ENCODE results near the gene ARV1. TPM values are rescaled to one million over a fixed set of nuclear protein-coding genes. Genes with fewer than 3 reads are reported as not detected.
"Not testable (repeated sequence)": the region's sequence is repeated elsewhere in the genome, so short reads cannot be mapped to it uniquely, and the experiment has no call there.

Gene ARV1
- total RNA-seq, 1 donor from 2014 or later = 12.9 TPM

DNA sequence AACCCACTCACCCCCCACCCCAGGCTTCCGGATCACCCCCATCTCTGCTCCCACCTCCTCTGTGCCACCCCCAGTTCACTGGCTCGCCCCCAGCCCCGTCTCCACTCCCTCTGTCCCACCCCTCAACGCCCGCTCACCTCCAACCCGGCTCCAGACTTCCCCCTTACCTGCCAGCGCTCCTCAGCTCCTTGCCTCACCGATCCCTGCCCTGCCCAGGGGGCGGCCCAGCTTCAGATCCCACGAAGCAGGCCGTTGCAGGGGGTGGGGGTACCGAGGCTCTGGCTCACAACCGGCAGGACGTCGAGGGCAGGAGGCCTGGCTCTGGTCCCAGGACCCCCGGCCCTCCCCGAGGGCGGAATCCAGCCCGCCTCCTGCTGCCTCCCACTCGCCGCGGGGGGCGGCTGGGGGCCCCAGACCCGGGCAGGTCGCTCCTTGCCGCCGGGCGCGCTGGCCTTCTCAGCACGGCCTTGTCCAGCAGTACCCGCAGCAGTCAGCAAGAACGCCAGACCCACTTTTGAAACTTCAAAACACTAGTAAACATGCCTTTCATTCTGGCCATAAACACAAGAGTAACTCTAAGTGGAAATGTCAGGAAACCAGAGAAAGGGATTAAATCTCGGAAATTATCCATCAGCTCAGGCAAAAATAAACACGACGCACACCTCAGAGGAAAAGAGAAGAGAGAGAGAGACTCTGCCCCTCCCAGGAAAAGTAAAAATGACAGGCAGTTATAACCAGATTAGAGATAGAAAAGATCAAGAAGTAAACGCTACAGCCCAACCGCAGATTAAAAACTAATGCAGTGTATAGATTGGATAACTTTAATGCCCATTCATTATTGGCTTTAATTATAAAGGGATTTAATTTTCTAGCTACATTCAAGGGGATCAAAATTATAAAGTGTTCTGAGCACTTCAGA is 62.2 kb downstream of the ARV1 start:
- DNase-seq (ENCODE audit: low spot score) = no peak

GRCh38 chr1:231041719-231042261 is 62.9 kb downstream of the ARV1 start:
- DNase-seq (ENCODE audit: low spot score) = no peak

DNA sequence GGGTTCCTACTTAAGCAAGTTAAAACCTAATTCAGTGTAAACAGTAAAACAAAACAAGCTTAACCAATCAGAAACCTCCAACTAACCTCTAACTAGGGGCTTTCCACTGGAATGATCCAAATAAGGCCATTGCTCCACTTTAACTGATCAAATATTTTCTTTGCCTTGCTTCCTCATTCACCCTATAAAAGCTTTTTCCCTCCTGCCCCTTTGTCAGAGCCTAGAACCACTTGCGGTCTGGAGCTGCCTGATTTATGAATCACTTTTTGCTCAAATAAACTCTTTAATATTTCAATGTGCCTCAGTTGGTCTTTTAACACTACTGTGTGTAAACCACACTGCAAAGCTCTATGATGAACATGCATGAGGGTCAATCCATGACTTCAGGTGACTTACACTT is 65.7 kb downstream of the ARV1 start:
- no peak for DNase-seq (ENCODE audit: low spot score)

- DNase-seq (ENCODE audit: low spot score) = no peak
Observed at GRCh38 chr1:231045286-231045685, 66.4 kb downstream of the ARV1 start.

DNA sequence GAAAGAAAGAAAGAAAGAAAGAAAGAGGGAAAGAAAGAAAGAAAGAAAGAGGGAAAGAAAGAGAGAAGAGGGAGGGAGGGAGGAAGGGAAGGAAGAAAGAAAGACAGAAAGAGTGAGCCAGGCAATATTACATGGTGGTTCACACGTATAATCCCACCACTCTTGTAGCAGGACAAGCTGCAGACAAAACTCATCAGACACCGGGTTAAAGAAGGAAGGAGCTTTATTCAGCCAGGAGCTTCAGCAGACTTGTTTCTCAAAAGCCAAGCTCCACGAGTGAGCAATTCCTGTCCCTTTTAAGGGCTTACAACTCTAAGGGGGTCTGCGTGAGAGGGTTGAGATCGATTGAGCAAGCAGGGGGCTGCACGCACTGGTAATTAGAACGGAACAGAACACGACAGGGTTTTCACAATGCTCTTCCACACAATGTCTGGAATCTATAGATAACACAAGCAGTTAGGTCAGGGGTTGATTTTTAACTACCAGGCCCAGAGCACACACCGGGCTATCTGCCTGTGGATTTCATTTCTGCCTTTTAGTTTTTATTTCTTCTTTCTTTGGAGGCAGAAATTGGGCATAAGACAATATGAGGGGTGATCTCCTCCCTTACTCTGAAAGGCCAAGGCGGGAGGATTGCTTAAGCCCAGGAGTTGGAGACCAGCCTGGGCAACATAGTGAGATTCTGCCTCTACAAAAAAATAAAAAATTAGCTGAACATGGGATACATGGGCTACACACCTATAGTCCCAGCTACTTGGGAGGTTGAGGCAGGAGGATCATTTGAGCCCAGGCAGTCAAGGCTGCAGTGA is 67.2 kb downstream of the ARV1 start:
- not testable (repeated sequence) for DNase-seq (ENCODE audit: low spot score)

- DNase-seq (ENCODE audit: low spot score) = no peak
Observed at GRCh38 chr1:231046730-231047395, 68.0 kb downstream of the ARV1 start.

- not testable (repeated sequence) for DNase-seq (ENCODE audit: low spot score)
Observed at GRCh38 chr1:231047529-231047928, 68.6 kb downstream of the ARV1 start.

- DNase-seq (ENCODE audit: low spot score) = not testable (repeated sequence)
Observed at GRCh38 chr1:231048419-231048818, 69.5 kb downstream of the ARV1 start.

- DNase-seq (ENCODE audit: low spot score) = no peak
Observed at GRCh38 chr1:231049121-231049979, 70.5 kb downstream of the ARV1 start.

Other genes starting within 250 kb of the ARV1 start
- gene CAPN9, start 231.7 kb upstream of the ARV1 start, total RNA-seq = not detected
- gene C1orf198, start 110.6 kb upstream of the ARV1 start, total RNA-seq = 64.5 TPM
- 16.1 TPM for gene TTC13, start 233 bp upstream of the ARV1 start, total RNA-seq
- 181 TPM for gene FAM89A, start 61.2 kb downstream of the ARV1 start, total RNA-seq
- 0.22 TPM for gene TRIM67, start 183.0 kb downstream of the ARV1 start, total RNA-seq